Ishikawa (cell line): ENCODE measurements around the gene SLAMF1.

ENCODE experiments used
- CEBPB ChIP-seq: IDR thresholded peaks from 2 replicates; pipeline ENCODE4 v1.6.1; 2012
- CREB1 ChIP-seq: IDR thresholded peaks from 2 replicates; pipeline ENCODE4 v1.6.1; 2012; ENCODE audit warnings: low read depth
- EGR1 ChIP-seq: IDR thresholded peaks from 2 replicates; pipeline ENCODE4 v1.6.1; 2012
- EP300 ChIP-seq: IDR thresholded peaks from 2 replicates; pipeline ENCODE4 v1.6.1; 2012; ENCODE audit warnings: borderline replicate concordance
- FOXM1 ChIP-seq: IDR thresholded peaks from 2 replicates; pipeline ENCODE4 v1.6.1; 2012; ENCODE audit warnings: low read depth, borderline replicate concordance
- MAX ChIP-seq: IDR thresholded peaks from 2 replicates; pipeline ENCODE4 v1.6.1; 2012
- NFIC ChIP-seq: IDR thresholded peaks from 2 replicates; pipeline ENCODE4 v1.6.1; 2012
- RAD21 ChIP-seq: IDR thresholded peaks from 2 replicates; pipeline ENCODE4 v1.6.1; 2012; ENCODE audit warnings: low read depth
- REST ChIP-seq: IDR thresholded peaks from 2 replicates; pipeline ENCODE4 v1.6.1; 2012; ENCODE audit warnings: low read depth, mild to moderate bottlenecking
- TAF1 ChIP-seq: IDR thresholded peaks from 2 replicates; pipeline ENCODE4 v1.6.1; 2012; ENCODE audit warnings: low read depth, mild to moderate bottlenecking
- TCF12 ChIP-seq: IDR thresholded peaks from 2 replicates; pipeline ENCODE4 v1.6.1; 2012; ENCODE audit warnings: low read depth
- TEAD4 ChIP-seq: IDR thresholded peaks from 2 replicates; pipeline ENCODE4 v1.6.1; 2012
- USF1 ChIP-seq: IDR thresholded peaks from 2 replicates; pipeline ENCODE4 v1.6.1; 2012
- YY1 ChIP-seq: IDR thresholded peaks from 2 replicates; pipeline ENCODE4 v1.6.1; 2012; ENCODE audit warnings: low read depth
- ZBTB7A ChIP-seq: IDR thresholded peaks from 2 replicates; pipeline ENCODE4 v1.6.1; 2012; ENCODE audit warnings: low read depth

Gene SLAMF1

GRCh38 chr1:160618763-160619274 is 28.0 kb downstream of the SLAMF1 start:
- TF ChIP-seq ZBTB7A (no peak), YY1 (no peak), EP300 (no peak), EGR1 (no peak), RAD21 (no peak), NFIC (no peak), TCF12 (no peak), REST (no peak), MAX (no peak), TAF1 (no peak), CREB1 (no peak), USF1 (no peak), TEAD4 (no peak), FOXM1 (no peak), CEBPB (no peak)

- TF ChIP-seq CREB1 (no peak), CEBPB (no peak), YY1 (no peak), NFIC (no peak), EGR1 (no peak), RAD21 (no peak), TCF12 (no peak), USF1 (no peak), ZBTB7A (no peak)
Measured at GRCh38 chr1:160618327-160618726, 28.5 kb downstream of the SLAMF1 start.

GRCh38 chr1:160615660-160616059 is 31.2 kb downstream of the SLAMF1 start:
- no peak for TF ChIP-seq TCF12
- no peak for TF ChIP-seq ZBTB7A
- TF ChIP-seq RAD21: no peak
- TF ChIP-seq YY1: no peak
- TF ChIP-seq NFIC: no peak
- no peak for TF ChIP-seq TEAD4
- no peak for TF ChIP-seq FOXM1
- no peak for TF ChIP-seq CEBPB

- TF ChIP-seq RAD21 (no peak), REST (no peak), FOXM1 (no peak), NFIC (no peak), EGR1 (no peak), USF1 (no peak), TCF12 (no peak), TEAD4 (no peak), CEBPB (no peak)
Measured at GRCh38 chr1:160614410-160614809, 32.4 kb downstream of the SLAMF1 start.

GRCh38 chr1:160612613-160613218 is 34.1 kb downstream of the SLAMF1 start:
- TF ChIP-seq RAD21 (no peak), CREB1 (no peak), TCF12 (no peak), EP300 (no peak), MAX (no peak), CEBPB (no peak), NFIC (no peak), TAF1 (no peak), EGR1 (no peak), TEAD4 (no peak), FOXM1 (no peak)
